Gastrocnemius medialis (tissue), 4 donors: Measurements from ENCODE around the gene NR3C2.

Source experiments
- POLR2A ChIP-seq, 2 donors: fragments of 450-650 bp; IDR thresholded peaks; one replicate each; pipeline ENCODE4 v1.6.1; 2017; ENCODE audit warnings: antibody characterized with exemption in 2 of 2, mild to moderate bottlenecking in 2 of 2, moderate library complexity in 2 of 2
- TF ChIP-seq, protein P1 (sequence below), 5 experiments: fragments of 450-650 bp in 3 of 5; fragments of 200-600 bp in 2 of 5; sonication (generic) in 2 of 5; IDR thresholded peaks in 4 of 5; conservative IDR thresholded peaks in 1 of 5; 1 replicate in 4 of 5; 2 replicates in 1 of 5; pipeline ENCODE4 v1.5.1; 2016 to 2019; ENCODE audit warnings: antibody characterized with exemption in 5 of 5, mild to moderate bottlenecking in 3 of 5, moderate library complexity in 3 of 5

DNA sequence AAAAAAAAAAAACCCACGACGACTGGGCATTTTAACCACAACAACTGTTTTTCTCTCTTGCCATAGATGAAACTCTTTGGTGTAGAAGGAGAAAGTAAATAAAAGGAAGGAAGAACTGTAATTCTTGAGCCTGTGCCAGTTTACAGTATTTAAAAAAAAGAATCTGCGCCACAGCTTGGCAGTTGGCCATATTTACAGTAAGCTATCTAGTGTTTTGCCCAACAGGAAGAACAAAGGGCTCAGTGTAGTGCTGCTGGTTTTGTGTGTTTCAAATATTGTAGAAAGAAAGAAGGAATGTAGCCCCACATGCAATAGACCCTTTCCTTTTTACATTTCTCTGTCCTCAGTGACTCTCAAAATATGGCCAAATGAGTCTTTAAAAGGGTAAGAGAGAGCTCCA is 66.1 kb downstream of the NR3C2 start:
- TF ChIP-seq, protein P1, sequence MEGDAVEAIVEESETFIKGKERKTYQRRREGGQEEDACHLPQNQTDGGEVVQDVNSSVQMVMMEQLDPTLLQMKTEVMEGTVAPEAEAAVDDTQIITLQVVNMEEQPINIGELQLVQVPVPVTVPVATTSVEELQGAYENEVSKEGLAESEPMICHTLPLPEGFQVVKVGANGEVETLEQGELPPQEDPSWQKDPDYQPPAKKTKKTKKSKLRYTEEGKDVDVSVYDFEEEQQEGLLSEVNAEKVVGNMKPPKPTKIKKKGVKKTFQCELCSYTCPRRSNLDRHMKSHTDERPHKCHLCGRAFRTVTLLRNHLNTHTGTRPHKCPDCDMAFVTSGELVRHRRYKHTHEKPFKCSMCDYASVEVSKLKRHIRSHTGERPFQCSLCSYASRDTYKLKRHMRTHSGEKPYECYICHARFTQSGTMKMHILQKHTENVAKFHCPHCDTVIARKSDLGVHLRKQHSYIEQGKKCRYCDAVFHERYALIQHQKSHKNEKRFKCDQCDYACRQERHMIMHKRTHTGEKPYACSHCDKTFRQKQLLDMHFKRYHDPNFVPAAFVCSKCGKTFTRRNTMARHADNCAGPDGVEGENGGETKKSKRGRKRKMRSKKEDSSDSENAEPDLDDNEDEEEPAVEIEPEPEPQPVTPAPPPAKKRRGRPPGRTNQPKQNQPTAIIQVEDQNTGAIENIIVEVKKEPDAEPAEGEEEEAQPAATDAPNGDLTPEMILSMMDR (IDR thresholded peaks at IDR 0.05 in 4 of 5, conservative IDR thresholded peaks at IDR 0.05 in 1 of 5), result no peak
- no peak for TF ChIP-seq POLR2A (IDR thresholded peaks at IDR 0.05)
